Measurements from ENCODE around the gene GPATCH1.
"Not testable (repeated sequence)": the region's sequence is repeated elsewhere in the genome, so short reads cannot be mapped to it uniquely, and the experiment has no call there.

Gene GPATCH1, protein sequence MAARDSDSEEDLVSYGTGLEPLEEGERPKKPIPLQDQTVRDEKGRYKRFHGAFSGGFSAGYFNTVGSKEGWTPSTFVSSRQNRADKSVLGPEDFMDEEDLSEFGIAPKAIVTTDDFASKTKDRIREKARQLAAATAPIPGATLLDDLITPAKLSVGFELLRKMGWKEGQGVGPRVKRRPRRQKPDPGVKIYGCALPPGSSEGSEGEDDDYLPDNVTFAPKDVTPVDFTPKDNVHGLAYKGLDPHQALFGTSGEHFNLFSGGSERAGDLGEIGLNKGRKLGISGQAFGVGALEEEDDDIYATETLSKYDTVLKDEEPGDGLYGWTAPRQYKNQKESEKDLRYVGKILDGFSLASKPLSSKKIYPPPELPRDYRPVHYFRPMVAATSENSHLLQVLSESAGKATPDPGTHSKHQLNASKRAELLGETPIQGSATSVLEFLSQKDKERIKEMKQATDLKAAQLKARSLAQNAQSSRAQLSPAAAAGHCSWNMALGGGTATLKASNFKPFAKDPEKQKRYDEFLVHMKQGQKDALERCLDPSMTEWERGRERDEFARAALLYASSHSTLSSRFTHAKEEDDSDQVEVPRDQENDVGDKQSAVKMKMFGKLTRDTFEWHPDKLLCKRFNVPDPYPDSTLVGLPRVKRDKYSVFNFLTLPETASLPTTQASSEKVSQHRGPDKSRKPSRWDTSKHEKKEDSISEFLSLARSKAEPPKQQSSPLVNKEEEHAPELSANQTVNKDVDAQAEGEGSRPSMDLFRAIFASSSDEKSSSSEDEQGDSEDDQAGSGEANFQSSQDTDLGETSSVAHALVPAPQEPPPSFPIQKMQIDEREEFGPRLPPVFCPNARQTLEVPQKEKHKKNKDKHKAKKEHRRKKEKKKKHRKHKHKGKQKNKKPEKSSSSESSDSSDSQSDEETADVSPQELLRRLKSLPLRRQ
- 26.6 to 29.7 reads per million in 2 experiments for total RNA-seq

GRCh38 chr19:33080761-33081681, at the start of gene GPATCH1:
Gene GPATCH1, plus strand, starts transcription at chr19:33081181. Its CDS starts 13 bp downstream, at chr19:33081194.
- DNase-seq (ENCODE audit: low read depth) = peak; percentile 76

DNA sequence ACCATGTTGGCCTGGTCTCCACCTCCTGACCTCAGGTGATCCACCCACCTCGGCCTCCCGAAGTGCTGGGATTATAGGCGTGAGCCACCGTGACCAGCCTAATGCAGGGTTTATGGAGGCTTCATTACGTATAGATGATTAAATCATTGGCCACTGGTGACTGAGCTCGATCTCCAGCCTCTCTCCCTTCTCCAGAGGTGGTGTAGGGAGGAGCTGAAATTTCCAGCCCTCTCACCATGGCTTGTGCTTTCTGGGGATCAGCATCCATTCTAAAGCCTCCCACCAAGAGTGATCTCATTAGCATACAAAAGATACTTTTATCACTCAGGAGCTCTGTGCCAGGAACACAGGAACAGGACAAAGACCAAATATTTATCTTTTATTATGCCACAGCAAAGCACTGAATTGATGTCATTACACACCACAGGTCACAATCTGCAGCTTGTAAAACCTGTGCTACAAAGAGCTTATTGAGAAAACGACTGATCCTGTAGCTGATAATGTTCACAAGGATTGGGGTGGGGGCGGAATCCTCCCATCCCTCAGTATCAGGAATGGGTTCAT, 48.7 kb upstream of the GPATCH1 start:
- DNase-seq (ENCODE audit: low read depth) = no peak

DNA sequence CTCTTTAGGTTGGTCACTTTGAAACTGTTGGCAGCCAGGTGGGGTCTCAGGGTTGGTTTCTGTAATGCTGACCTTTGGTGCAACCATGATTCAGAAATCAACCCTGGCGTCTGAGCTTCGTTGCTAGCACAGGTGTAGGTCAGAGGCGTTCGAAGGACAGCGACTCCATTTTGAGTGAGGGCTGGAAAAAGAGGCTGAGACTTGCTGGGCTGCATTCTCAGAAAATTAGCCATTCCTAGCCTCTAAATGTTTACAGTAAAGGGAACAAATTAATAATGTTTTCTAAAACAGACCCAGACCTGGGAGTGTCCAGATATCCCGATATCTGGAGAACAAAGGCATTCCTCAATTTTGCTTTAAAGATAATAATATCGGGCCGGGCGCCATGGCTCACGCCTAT, 45.5 kb upstream of the GPATCH1 start:
- no peak for DNase-seq (ENCODE audit: low read depth)

DNA sequence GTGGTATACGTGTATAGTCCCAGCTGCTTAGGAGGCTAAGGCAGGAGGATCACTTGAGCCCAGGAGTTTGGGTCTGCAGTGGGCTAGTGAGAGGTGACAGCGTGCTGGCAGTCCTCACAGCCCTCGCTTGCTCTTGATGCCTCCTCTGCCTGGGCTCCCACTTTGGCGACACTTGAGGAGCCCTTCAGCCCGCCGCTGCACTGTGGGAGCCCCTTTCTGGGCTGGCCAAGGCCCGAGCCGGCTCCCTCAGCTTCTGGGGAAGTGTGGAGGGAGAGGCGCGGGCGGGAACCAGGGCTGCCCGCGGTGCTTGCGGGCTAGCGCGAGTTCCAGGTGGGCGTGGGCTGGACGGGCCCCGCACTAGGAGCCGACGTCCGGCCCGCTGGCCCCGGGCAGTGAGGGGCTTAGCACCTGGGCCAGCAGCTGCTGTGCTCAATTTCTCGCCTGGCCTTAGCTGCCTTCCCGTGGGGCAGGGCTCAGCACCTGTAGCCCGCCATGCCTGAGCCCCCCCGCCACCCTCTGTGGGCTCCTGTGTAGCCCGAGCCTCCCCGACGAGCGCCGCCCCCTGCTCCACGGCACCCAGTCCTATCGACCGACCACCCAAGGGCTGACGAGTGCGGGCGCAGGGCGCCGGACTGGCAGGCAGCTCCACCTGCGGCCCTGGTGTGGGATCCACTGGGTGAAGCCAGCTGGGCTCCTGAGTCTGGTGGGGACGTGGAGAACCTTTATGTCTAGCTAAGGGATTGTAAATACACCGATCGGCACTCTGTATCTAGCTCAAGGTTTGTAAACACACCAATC, 44.4 kb upstream of the GPATCH1 start:
- DNase-seq (ENCODE audit: low read depth) = not testable (repeated sequence)

- not testable (repeated sequence) for DNase-seq (ENCODE audit: low read depth)
Measured at GRCh38 chr19:33037168-33038025, 43.6 kb upstream of the GPATCH1 start.

DNA sequence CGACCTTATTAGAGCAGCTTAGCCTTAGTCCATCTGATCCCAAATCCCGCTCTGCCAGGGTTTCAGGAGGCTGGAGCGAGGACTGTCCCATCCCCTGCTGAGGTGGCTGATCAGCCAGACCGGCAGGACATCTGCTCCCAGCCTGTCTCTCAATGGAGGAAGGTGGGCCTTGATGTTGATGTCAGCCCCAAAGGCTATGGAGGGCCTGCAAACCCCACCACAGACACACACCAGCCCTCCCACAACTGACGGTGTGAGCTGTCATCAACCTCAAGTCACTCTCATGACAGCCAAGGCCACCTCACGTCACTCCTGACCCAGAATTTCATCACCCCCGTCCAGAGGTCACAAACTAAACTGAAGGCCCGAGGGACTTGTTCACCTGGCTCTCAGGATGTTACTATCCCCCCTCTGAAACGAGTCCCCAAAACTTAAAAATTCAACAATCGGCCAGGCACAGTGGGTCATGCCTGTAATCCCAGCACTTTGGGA, 41.8 kb upstream of the GPATCH1 start:
- no peak for DNase-seq (ENCODE audit: low read depth)

- no peak for DNase-seq (ENCODE audit: low read depth)
Measured at GRCh38 chr19:33039815-33040214, 41.2 kb upstream of the GPATCH1 start.

DNA sequence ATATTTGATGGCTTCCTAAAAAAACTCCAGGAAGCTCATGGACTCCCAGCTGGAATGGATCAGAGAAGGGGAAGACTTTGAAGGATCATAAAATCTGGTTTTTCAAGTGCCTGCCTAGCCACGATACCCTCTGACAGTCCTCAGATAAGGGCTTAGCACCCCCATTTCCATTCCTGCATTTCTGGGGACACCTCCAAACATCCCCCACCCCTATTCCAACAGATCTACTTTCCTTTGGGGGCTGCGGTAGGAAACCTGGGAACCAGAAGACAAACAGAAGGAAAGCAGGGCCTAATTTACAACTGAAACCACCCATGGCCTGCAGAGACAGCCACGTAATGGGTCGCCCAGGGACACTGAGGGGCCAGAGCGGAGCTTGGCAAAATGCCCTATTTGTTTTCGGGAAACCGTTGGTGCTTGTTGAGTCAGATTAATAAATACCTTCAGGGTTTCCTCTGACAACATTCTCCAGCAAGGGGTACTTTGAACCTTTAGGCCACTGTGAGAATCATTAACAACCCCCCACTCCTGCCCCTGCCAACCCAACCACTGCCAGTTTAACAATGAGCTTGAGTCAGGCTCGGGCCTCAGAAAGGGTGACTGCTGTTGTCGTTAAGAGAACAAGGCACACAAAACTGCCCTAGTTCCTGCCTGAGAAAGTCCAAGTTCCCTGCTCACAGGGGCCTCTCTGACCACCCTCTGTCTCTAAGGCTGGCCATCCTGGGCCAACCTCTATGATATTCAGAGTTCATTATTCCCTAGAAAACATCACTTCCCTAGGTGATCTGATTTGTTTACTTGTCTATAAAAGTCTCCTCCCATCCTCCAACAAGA, 39.8 kb upstream of the GPATCH1 start:
- DNase-seq (ENCODE audit: low read depth) = no peak

GRCh38 chr19:33041828-33042160, 39.2 kb upstream of the GPATCH1 start:
- not testable (repeated sequence) for DNase-seq (ENCODE audit: low read depth)

DNA sequence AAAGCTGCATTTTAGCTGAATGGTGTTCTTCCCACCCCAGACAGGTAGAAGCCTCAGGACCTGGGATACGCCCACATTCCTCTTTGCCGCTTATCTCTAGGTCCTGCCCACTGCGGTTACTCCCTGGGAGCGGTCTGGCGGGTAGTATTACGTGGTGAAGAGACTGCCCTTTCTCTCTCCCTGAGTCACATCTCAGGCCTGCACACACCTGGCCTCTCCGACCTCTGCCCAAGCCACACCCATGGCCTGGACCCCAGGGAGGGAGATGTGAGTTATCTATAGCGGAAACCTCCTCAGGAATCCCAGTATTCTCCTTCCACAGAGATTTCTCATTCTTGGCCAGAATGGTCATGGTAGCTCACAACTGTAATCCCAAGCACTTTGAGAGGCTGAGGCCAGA, 33.6 kb upstream of the GPATCH1 start:
- no peak for DNase-seq (ENCODE audit: low read depth)

- DNase-seq (ENCODE audit: low read depth) = no peak
Measured at GRCh38 chr19:33048806-33049676, 31.9 kb upstream of the GPATCH1 start.

GRCh38 chr19:33050110-33050509, 30.9 kb upstream of the GPATCH1 start:
- DNase-seq (ENCODE audit: low read depth) = no peak

DNA sequence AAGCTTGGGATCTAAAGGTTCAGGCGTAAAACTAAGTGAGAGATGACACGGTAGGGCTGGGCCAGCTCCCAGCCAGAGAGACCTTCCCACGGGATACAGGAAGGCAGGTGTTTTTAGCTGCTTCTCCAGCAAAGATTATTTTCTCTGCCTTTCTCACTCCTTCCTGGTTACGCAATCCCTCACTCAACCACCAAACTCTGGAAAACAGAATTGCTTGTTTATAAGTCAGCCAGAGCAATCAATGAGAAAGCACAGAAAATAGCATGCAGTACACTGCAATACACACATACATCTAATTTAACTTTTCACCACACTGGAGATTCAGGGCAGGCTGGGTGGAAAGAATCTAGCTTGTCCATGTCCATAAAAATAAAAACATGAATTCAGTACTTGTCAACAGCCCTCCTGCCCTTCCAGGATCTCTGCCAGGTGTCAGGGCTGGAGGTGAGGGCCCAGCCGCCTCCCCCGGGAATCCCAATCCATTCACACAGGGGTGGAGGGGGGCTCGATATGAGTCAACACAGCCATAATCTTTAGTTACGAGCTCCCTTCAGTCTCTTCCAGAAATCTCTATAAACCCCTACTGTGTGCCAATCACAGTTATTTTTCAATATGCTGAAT, 28.5 kb upstream of the GPATCH1 start:
- no peak for DNase-seq (ENCODE audit: low read depth)

GRCh38 chr19:33054623-33055022, 26.4 kb upstream of the GPATCH1 start:
- no peak for DNase-seq (ENCODE audit: low read depth)

- no peak for DNase-seq (ENCODE audit: low read depth)
Measured at GRCh38 chr19:33055718-33056117, 25.3 kb upstream of the GPATCH1 start.

DNA sequence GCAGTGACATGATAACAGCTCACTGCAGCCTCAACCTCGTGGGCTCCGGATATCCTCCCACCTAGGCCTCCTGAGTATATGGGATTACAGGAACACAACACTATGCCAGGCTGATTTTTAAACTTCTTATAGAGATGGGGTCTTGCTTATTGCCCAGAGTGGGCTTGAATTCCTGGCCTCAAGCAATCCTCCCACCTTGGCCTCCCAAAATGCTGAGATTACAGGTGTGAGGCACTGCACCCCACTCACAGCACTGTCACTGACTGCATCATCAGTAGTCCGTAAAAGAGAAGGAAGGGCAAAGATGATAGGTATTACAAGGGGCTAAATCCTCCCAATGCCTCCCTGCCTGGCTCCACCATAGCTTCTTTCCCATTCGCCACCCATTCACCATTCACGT, 20.4 kb upstream of the GPATCH1 start:
- DNase-seq (ENCODE audit: low read depth) = no peak

GRCh38 chr19:33062902-33063301, 18.1 kb upstream of the GPATCH1 start:
- DNase-seq (ENCODE audit: low read depth) = no peak

Data from T follicular helper cell (primary cell).